Thoracic aorta (tissue), 2 donors: ENCODE results near the gene CRYBB1. TPM values are rescaled to one million over a fixed set of nuclear protein-coding genes. Genes with fewer than 3 reads are reported as not detected.

Experiments
- ATAC-seq: fragments of 150-250 bp; one replicate; pipeline ENCODE4 v1.8.0; 2017; ENCODE audit warnings: low read depth; ENCODE audit not compliant: insufficient number of reproducible peaks, low FRiP score
- DNase-seq: peaks from one replicate; pipeline ENCODE4 v3.0.0-alpha.2; 2020; ENCODE audit warnings: low spot score
- H3K27ac ChIP-seq, 2 donors: fragments of 200-600 bp; sonication (generic); 1 replicate in 1 of 2; 2 replicates in 1 of 2; pipeline ENCODE4 v1.5.1; 2016; ENCODE audit warnings: mild to moderate bottlenecking in 2 of 2, moderate library complexity in 2 of 2
- H3K27me3 ChIP-seq: fragments of 200-600 bp; sonication (generic); replicated peaks from 2 replicates; pipeline ENCODE4 v1.6.0; 2016; ENCODE audit warnings: mild to moderate bottlenecking; ENCODE audit not compliant: insufficient read depth
- H3K36me3 ChIP-seq: fragments of 200-600 bp; sonication (generic); one replicate; pipeline ENCODE4 v1.5.1; 2016
- H3K4me1 ChIP-seq, 2 donors: fragments of 200-600 bp; sonication (generic); 1 replicate in 1 of 2; 2 replicates in 1 of 2; pipeline versions ENCODE4 v1.5.1 to v1.6.0; 2016; ENCODE audit warnings: low read depth in 2 of 2, mild to moderate bottlenecking in 1 of 2; ENCODE audit not compliant: control insufficient read depth in 1 of 2
- H3K4me3 ChIP-seq: fragments of 200-600 bp; sonication (generic); 2 replicates; pipeline ENCODE4 v1.5.1; 2016; ENCODE audit warnings: mild to moderate bottlenecking
- H3K9me3 ChIP-seq: fragments of 200-600 bp; sonication (generic); 2 replicates; pipeline ENCODE4 v1.5.1; 2016
- CTCF ChIP-seq: fragments of 200-600 bp; sonication (generic); IDR thresholded peaks from one replicate; pipeline ENCODE4 v1.5.1; 2019; ENCODE audit warnings: antibody characterized with exemption
- total RNA-seq, 2 donors: library from RNA; depleted of rRNA; stranded (reverse); fragments of >200 nt; gene quantifications; one replicate each; pipeline versions ENCODE4 v1.1.0 to v1.2.3, GENCODE V29; 2016

CRYBB1 gene
- total RNA-seq, 2 donors from 2014 or later, result 0.71 to 2.6 TPM

GRCh38 chr22:26606611-26607010, 11.2 kb downstream of the CRYBB1 start:
- no peaks in the 10 kb centered on the region for H3K9me3 ChIP-seq
- no peak overlapping the region for H3K4me3 ChIP-seq
- no peaks in the 10 kb centered on the region for H3K4me1 ChIP-seq
- no peak for DNase-seq
- no peak overlapping the region for H3K27ac ChIP-seq
- ATAC-seq, result no peak
- no peak for TF ChIP-seq CTCF
- no peaks in the 10 kb centered on the region for H3K36me3 ChIP-seq
- H3K27me3 ChIP-seq, result no peaks in the 10 kb centered on the region

- Histone ChIP-seq H3K36me3 (no peaks in the 10 kb centered on the region), H3K4me1 (no peaks in the 10 kb centered on the region), H3K27ac (no peak overlapping the region), H3K9me3 (no peaks in the 10 kb centered on the region), H3K27me3 (no peaks in the 10 kb centered on the region), H3K4me3 (no peak overlapping the region)
- TF ChIP-seq CTCF, result no peak
- ATAC-seq (no peak), DNase-seq (no peak)
Measured at GRCh38 chr22:26604368-26604767, 13.5 kb downstream of the CRYBB1 start.

GRCh38 chr22:26602127-26602526, 15.7 kb downstream of the CRYBB1 start:
- Histone ChIP-seq H3K36me3 (no peaks in the 10 kb centered on the region), H3K27ac (no peak overlapping the region), H3K4me1 (no peaks in the 10 kb centered on the region), H3K4me3 (no peak overlapping the region), H3K9me3 (no peaks in the 10 kb centered on the region), H3K27me3 (no peaks in the 10 kb centered on the region)
- DNase-seq (no peak), ATAC-seq (no peak)
- no peak for TF ChIP-seq CTCF

DNA sequence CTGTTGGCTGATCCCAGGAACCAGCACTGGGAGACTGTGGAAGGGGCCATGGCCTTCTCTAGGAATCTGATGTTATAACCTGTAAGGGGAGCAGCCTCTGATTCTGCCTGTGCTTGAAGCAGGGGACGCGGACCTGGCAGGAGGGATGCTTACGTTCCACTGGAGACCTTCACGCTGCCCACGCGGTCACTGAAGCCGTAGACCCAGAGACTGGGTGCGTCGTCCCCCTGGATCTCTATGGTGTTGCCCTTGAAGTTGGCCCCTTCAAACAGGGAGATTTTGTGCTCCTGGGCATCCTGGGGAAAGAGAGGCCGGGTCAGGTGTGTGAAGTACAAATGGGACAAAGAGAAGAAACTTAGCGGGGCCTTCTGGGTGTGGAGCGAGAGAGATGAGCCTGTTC, 16.1 kb downstream of the CRYBB1 start:
- no peaks in the 10 kb centered on the region for H3K9me3 ChIP-seq

DNA sequence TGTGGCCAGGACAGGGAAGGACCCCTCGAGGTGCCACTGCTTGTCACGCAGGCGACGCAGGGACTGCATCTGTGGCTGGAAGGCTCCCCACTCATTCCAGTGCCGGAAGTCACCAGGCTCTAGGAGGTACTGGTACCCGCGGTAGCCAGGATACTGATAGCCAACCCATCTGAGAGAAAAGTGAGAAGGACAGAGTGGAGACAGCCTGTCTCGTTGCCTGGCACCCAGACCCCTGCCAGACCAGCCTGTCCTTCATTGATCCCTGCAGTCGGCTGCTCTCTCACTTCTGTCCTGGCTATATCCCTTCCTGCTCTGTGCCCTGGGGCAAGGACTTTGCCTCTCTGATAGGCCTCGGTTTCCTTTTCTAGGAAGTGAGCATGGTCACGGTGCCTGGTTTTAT, 18.3 kb downstream of the CRYBB1 start:
- TF ChIP-seq CTCF, result no peak
- Histone ChIP-seq H3K36me3 (no peaks in the 10 kb centered on the region), H3K9me3 (no peaks in the 10 kb centered on the region), H3K4me1 (no peaks in the 10 kb centered on the region), H3K27me3 (no peaks in the 10 kb centered on the region), H3K4me3 (no peak overlapping the region), H3K27ac (no peak overlapping the region)
- no peak for DNase-seq
- no peak for ATAC-seq

More for the DNA sequence above, 16.1 kb downstream of the CRYBB1 start:
- no peaks in the 10 kb centered on the region for H3K27me3 ChIP-seq
- H3K27ac ChIP-seq, result no peak overlapping the region
- DNase-seq (no peak), ATAC-seq (no peak)
- no peak for TF ChIP-seq CTCF
- H3K36me3 ChIP-seq, result no peaks in the 10 kb centered on the region
- H3K4me1 ChIP-seq, result no peaks in the 10 kb centered on the region
- no peak overlapping the region for H3K4me3 ChIP-seq
